A673 (cell line): ENCODE data around the gene LCN6. TPM values are rescaled to one million over a fixed set of nuclear protein-coding genes. Genes with fewer than 3 reads are reported as not detected.
A peak's percentile ranks its signal among the peaks of the same experiment; 100 is the strongest.

ENCODE experiments used
- BruUV-seq: library from RNA; stranded (reverse); fragments of 400-500 nt; replicated peaks from 2 replicates; lab custom pipeline; 2021; lab: Mats Ljungman, UMichigan
- CTCF ChIA-PET: fragments of 300-600 bp; sonication (Branson Sonifier 250); formaldehyde crosslinking; loops from one replicate; lab custom pipeline; 2022; ENCODE audit warnings: antibody characterized with exemption; lab: Charles Lee
- POLR2A ChIA-PET: fragments of 300-600 bp; sonication (Branson Sonifier 250); formaldehyde crosslinking; loops from one replicate; lab custom pipeline; 2022; ENCODE audit warnings: antibody characterized with exemption; ENCODE audit not compliant: low non-redundant PET; lab: Charles Lee
- DNase-seq: peaks from one replicate; pipeline ENCODE4 v3.0.0-alpha.2; 2015; ENCODE audit warnings: low spot score
- H3K27ac ChIP-seq: fragments of 200-600 bp; sonication (generic); 2 replicates; pipeline ENCODE4 v1.5.1; 2016; ENCODE audit warnings: mixed run types, low read depth, mild to moderate bottlenecking, mixed read lengths, antibody characterized with exemption, low read length; ENCODE audit not compliant: poor library complexity, severe bottlenecking
- H3K27me3 ChIP-seq: fragments of 200-600 bp; sonication (generic); replicated peaks from 2 replicates; pipeline ENCODE4 v1.6.1; 2017; ENCODE audit warnings: mixed run types, low read depth, mild to moderate bottlenecking, mixed read lengths, antibody characterized with exemption, low read length; ENCODE audit not compliant: insufficient read depth, poor library complexity
- H3K36me3 ChIP-seq: fragments of 200-600 bp; sonication (generic); 2 replicates; pipeline ENCODE4 v1.6.1; 2016; ENCODE audit warnings: mixed run types, mild to moderate bottlenecking, mixed read lengths, antibody characterized with exemption, low read length; ENCODE audit not compliant: insufficient read depth, poor library complexity, severe bottlenecking
- H3K4me1 ChIP-seq: fragments of 200-600 bp; sonication (generic); 2 replicates; pipeline ENCODE4 v1.6.1; 2017; ENCODE audit warnings: mixed run types, mild to moderate bottlenecking, mixed read lengths, antibody characterized with exemption, low read length; ENCODE audit not compliant: insufficient read depth, poor library complexity, severe bottlenecking
- H3K4me3 ChIP-seq: fragments of 200-600 bp; sonication (generic); 2 replicates; pipeline ENCODE4 v1.5.1; 2016; ENCODE audit warnings: low read depth, mixed run types, mild to moderate bottlenecking, mixed read lengths, low read length; ENCODE audit not compliant: poor library complexity, severe bottlenecking
- H3K9me3 ChIP-seq: fragments of 200-600 bp; sonication (generic); 2 replicates; pipeline ENCODE4 v1.6.1; 2016; ENCODE audit warnings: mixed run types, low read depth, mild to moderate bottlenecking, mixed read lengths, antibody characterized with exemption, low read length; ENCODE audit not compliant: poor library complexity, severe bottlenecking
- EZH2 ChIP-seq: fragments of 200-600 bp; sonication (generic); IDR thresholded peaks from 2 replicates; pipeline ENCODE4 v1.6.1; 2017; ENCODE audit warnings: borderline replicate concordance, low read depth, mild to moderate bottlenecking, mixed read lengths, antibody characterized with exemption, low read length; ENCODE audit not compliant: poor library complexity, severe bottlenecking
- intact Hi-C: fragments of 100-400 bp; cut with micrococcal nuclease; formaldehyde crosslinking; loops from one replicate; pipeline ENCODE4 v1.10.0; 2022; ENCODE audit not compliant: unreplicated experiment
- total RNA-seq: library from RNA; stranded (reverse); gene quantifications from 2 replicates; pipeline ENCODE4 v1.2.3, GENCODE V29; 2021
- TF ChIP-seq, protein P1 (sequence below): fragments of 300-800, 200-600 bp; sonication (generic); conservative IDR thresholded peaks from 2 replicates; pipeline ENCODE4 v1.5.1; 2017; ENCODE audit warnings: low read depth, mild to moderate bottlenecking, antibody characterized with exemption, low read length, moderate library complexity, mixed read lengths

The LCN6 gene
- total RNA-seq, 1 experiment from 2014 or later: not detected

- H3K4me3 ChIP-seq: peak overlapping the region; percentile 95
- no TSS peak for BruUV-seq
- no peaks in the 10 kb centered on the region for H3K9me3 ChIP-seq
- POLR2A ChIA-PET: no interaction called here
- DNase-seq: peak; percentile 92
- no peak for TF ChIP-seq EZH2
- TF ChIP-seq, protein P1, sequence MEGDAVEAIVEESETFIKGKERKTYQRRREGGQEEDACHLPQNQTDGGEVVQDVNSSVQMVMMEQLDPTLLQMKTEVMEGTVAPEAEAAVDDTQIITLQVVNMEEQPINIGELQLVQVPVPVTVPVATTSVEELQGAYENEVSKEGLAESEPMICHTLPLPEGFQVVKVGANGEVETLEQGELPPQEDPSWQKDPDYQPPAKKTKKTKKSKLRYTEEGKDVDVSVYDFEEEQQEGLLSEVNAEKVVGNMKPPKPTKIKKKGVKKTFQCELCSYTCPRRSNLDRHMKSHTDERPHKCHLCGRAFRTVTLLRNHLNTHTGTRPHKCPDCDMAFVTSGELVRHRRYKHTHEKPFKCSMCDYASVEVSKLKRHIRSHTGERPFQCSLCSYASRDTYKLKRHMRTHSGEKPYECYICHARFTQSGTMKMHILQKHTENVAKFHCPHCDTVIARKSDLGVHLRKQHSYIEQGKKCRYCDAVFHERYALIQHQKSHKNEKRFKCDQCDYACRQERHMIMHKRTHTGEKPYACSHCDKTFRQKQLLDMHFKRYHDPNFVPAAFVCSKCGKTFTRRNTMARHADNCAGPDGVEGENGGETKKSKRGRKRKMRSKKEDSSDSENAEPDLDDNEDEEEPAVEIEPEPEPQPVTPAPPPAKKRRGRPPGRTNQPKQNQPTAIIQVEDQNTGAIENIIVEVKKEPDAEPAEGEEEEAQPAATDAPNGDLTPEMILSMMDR: peak; percentile 85
- intact Hi-C loops: no loop called here
- H3K36me3 ChIP-seq: peaks cover 37% of the 10 kb centered on the region
- no peaks in the 10 kb centered on the region for H3K27me3 ChIP-seq
- peak overlapping the region; percentile 94 for H3K27ac ChIP-seq
- H3K4me1 ChIP-seq: peaks cover 20% of the 10 kb centered on the region
- CTCF ChIA-PET: interaction anchor here (0.6 kb wide), 2 partner anchors 140 to 319 kb away, joined by 3 to 10 read pairs; no protein-coding TSS in a partner anchor
These were observed 20.2 kb downstream of the LCN6 start for GRCh38 chr9:136728080-136728547.

DNA sequence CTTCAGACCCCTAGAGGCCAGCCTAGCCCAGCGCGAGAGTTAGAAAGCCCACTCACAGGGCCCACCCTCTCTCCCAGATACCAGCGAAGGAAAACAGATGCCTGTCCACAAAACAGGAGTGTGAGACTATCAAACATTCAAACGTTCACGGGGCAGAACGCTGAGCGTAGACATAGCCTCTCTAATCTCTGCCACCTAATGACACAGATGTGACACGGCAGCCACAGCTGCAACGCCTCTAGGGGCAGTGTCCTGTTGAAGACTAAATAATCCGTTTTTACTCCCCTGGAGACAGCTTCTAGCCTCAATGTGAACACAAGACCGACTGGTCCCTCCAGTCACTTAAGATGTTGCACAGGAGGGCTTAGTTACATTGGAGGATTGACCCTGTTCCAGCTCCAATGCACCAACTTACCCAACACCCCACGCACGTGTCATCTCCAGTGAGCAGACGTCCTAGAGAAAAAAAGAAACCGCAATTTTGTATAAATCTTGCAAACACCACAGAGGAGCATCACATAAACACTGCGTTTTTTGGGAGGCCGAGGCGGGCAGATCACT lies 21.6 kb downstream of the LCN6 start:
- POLR2A ChIA-PET: no interaction called here
- peak; percentile 73 for DNase-seq
- CTCF ChIA-PET: no interaction called here
- peak overlapping the region; percentile 95 for H3K4me3 ChIP-seq
- intact Hi-C loops: no loop called here
- no peak for TF ChIP-seq EZH2
- TF ChIP-seq, protein P1: peak; percentile 64
- peaks cover 47% of the 10 kb centered on the region for H3K36me3 ChIP-seq
- no peaks in the 10 kb centered on the region for H3K27me3 ChIP-seq
- H3K4me1 ChIP-seq: peaks cover 20% of the 10 kb centered on the region
- no peaks in the 10 kb centered on the region for H3K9me3 ChIP-seq
- no TSS peak for BruUV-seq
- peak overlapping the region; percentile 94 for H3K27ac ChIP-seq

- no TSS peak for BruUV-seq
- DNase-seq: no peak
- ChIA-PET POLR2A (no interaction called here), CTCF (no interaction called here)
- Histone ChIP-seq H3K9me3 (no peaks in the 10 kb centered on the region), H3K27me3 (no peaks in the 10 kb centered on the region), H3K4me1 (peaks cover 26% of the 10 kb centered on the region), H3K4me3 (peak overlapping the region; percentile 95), H3K36me3 (peaks cover 50% of the 10 kb centered on the region), H3K27ac (peak overlapping the region; percentile 94)
- no peak for TF ChIP-seq EZH2
- TF ChIP-seq, protein P1: no peak
- intact Hi-C loops: no loop called here
These were observed 22.2 kb downstream of the LCN6 start for GRCh38 chr9:136726118-136726517.
